GM13977 (cell line): Measurements from ENCODE around the gene NOS1AP.

Experiments used
- DNase-seq: peaks from one replicate; pipeline ENCODE4 v3.0.0; 2012; ENCODE audit warnings: low spot score
- CTCF ChIP-seq: IDR thresholded peaks from 2 replicates; pipeline ENCODE4 v1.5.1; 2012; ENCODE audit warnings: mild to moderate bottlenecking, control low read depth; ENCODE audit not compliant: insufficient read depth; ENCODE audit errors: extremely low read depth, missing control alignments
- in situ Hi-C: fragments of 300-500 bp; cut with MboI; formaldehyde crosslinking; loops from one replicate; pipeline ENCODE4 v1.12.0; 2022; ENCODE audit warnings: low sequenced_read_pairs, low pct_unique_long_range_greater_than_20kb, mixed read lengths, inconsistent platforms; ENCODE audit not compliant: unreplicated experiment

NOS1AP gene

GRCh38 chr1:162113419-162113818 is 43.9 kb downstream of the NOS1AP start:
- no peak for TF ChIP-seq CTCF
- in situ Hi-C loops = no loop called here
- DNase-seq = no peak

GRCh38 chr1:162117039-162117774 is 47.7 kb downstream of the NOS1AP start:
- no peak for TF ChIP-seq CTCF
- in situ Hi-C loops = no loop called here
- DNase-seq = no peak

- in situ Hi-C loops = no loop called here
- no peak for TF ChIP-seq CTCF
- DNase-seq = no peak
Observed at GRCh38 chr1:162118063-162118462, 48.6 kb downstream of the NOS1AP start.

- TF ChIP-seq CTCF = no peak
- in situ Hi-C loops = no loop called here
- DNase-seq = no peak
Observed at GRCh38 chr1:162128693-162129356, 59.3 kb downstream of the NOS1AP start.

GRCh38 chr1:162130308-162130707 is 60.8 kb downstream of the NOS1AP start:
- in situ Hi-C loops = no loop called here
- TF ChIP-seq CTCF = no peak
- no peak for DNase-seq

- in situ Hi-C loops = no loop called here
- no peak for DNase-seq
- TF ChIP-seq CTCF = no peak
Observed at GRCh38 chr1:162131400-162132321, 62.2 kb downstream of the NOS1AP start.
